HG03469 (cell line): Measurements from ENCODE around the gene TPM4.
"Not testable (repeated sequence)": the region's sequence is repeated elsewhere in the genome, so short reads cannot be mapped to it uniquely, and the experiment has no call there.

ENCODE experiments used
- ATAC-seq: cut with Tn5 transposase; IDR thresholded peaks from one replicate; pipeline ENCODE4 v1.9.1; 2021; ENCODE audit warnings: mild to moderate bottlenecking, moderate library complexity, moderate number of reproducible peaks; ENCODE audit not compliant: unreplicated experiment

TPM4 gene

DNA sequence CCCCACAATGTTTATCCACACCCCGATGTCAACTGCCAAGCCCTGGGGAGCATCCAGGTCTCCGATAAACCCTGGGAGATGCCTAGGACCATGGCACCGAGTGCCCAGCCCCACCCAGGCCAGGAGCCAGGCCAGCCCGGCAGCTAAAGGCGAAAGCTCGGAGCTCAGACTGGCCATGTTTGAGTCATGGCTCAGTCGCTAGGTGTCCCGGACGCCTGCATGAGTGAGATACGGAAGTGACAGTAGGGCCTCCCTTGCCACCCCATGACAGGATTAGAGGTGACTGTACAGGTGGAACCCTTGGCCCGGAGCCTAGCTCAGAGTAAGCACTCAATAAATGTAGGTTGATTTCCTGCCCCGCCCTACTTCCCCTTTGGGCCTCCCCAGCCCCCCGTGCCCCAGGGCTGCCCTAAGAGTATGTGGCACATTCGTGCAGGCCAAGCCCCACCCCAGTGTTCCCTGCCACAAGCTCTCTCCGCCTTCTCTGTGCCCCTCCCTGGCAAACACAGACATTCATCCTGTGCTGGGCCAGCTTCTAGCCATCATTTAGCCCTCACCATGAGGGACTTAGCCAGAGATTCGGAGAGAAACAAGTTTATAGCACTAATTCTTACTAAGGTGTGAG lies 5.8 kb upstream of the TPM4 start:
- ATAC-seq, result peak; percentile 45

DNA sequence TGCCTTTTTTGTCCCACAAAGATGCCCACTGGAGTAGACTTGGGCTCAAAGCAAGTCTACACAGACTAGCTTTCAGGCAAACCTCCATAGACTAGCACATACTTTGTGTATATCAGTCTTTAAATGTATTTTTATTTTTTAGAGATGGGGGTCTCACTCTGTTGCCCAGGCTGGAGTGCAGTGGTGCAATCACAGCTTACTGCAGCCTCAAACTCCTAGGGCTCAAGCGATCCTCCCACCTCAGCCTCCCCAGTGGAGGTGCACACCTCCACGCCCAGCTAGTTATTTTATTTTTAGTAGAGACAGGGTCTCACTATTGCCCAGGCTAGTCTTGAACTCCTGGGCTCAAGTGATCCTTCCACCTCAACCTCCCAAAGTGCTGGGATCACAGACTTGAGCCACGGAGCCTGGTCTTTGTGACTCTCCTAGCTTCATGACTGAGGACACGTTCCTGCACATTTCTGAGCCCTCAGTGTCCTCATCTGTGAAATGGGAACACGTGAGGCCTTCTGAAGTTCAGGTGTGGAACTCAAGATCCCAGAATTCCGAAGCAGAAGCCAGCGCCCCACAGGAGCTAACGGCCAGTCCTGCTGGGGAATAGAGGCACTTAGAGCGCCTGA lies 5.1 kb upstream of the TPM4 start:
- ATAC-seq, result no peak

DNA sequence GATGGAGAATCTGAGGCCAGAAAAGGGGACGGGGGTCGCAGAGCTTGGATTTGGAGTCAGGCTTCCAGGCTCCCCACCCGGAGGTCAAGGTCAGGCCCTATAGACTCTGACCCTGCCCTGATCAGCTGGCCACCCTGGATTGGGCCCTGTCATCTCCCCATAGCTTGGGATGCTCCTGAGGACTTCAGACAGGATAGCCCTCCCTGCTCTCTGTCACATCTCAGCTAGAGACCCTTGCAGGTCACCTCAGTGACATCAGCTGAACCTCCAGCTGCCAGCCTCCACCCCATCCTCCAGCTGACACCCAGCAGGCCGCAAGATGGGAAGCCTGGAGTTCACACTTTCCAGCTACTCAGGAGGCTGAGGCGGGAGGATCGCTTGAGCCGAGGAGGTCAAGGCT lies 2.8 kb upstream of the TPM4 start:
- no peak for ATAC-seq

DNA sequence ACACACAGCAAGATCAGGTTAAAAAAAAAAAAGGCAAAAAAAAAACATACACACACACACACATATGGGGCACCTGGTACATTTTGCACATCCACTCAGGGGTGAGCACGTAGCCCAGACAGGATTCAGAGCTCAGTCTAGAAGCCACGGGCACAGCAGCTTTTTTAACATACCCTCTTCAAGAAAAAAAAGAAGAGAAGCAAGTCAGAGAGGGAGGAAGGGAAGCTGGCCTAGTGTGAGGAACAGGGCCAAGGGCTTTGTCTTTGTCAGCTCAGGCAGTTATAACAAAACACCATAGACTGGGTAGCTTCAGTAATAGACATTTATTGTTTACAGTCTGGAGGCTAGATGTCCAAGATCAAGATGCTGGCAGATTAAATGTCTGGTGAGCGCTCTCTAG lies 2.3 kb upstream of the TPM4 start:
- no peak for ATAC-seq

DNA sequence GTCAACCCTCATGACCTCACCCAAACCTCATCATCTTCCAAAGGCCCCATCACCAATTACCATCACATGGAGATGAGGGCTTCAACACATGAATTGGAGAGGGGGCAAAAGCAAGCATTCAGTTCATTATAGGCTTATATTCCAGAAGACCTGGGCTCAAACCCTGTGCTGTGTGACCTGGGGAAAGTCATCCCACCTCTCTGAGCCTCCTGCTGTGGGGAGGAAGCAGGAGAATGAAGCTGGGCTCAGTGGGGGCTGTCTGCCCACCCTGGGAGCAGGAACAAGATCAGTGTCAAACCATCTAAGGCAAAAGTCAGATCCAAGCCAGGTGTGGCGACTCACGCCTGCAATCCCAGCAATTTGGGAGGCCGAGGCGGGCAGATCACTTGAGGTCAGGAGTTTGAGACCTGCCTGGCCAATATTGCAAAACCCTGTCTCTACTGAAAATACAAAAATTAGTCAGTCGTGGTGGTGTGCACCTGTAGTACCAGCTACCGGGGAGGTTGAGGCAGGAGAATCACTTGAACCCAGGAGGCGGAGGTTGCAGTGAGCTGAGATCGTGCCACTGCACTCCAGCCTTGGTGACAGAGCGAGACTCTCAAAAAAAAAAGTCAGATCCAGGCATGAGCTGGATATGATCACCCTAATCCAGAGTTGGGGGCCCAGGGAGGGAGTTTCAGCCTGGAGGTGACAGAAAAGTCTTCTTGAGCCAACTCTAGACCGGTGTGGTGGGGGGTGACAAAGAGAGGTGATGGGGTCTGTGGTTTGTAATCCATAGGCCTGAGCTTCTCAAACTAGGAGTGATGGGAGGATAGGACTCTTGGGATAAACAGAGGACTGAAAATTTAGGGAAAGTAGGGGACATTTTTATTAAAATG lies 1.6 kb upstream of the TPM4 start:
- no peak for ATAC-seq

DNA sequence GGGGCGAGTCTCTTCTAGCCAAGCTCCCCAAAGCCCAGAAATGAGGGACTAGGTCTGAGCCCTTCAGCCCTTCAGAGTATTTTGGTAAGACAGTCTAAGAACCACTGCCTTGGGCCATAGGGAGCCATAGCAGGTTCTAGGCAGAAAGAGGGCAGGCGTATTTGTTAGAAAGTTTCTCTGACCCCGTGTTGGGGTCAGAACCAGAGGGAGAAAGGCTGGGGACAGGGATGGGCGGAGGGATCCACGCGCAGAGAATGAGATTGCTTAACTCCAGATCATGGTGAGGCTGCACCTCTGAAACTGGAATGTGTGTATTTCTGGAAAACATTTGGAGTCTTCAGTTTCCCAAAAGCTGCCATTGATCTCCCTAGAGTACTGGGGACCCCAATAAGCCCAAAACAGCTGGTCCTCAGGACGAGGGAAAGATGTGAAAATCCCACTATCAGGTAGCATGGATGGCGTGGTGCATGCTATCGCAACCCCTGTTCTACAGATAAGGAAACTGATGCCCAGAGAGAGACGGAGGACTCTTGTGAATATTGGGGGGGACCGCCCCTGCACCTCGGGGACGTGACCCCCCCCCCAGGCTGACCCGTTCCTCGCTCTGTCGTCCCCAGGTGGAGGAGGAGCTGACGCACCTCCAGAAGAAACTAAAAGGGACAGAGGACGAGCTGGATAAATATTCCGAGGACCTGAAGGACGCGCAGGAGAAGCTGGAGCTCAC lies 703 bp upstream of the TPM4 start:
- no peak for ATAC-seq

DNA sequence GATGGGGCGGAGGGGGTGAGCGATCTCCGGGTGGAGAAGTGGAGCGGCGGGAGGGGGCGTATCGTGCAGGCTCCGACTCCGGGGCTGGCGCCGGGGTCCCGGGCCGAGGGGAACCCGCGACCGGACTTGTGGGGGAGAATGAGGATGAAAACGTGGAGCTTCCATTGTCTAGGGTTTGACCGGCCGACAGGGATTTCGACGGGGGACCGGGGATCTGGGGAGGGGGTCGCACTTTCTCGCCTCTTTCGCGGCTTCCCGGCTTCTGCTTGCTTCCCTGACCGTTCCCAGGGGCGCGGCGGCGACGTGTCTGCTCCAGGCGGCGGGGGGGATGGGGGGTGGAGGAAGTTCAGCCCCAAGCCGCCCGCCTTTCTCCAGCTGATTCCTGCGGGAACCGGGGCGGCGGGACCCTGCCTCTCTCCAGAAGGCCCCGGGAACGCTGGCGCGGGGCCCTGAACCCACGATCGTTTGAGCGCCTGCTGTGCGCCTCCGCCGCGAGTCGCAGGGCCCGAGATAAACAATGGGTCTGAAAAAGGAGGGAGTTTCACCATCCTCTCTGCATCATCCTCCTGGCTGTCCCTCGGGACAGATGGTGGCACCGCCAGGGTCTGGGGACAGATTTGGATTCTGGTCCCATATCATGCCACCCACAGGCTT lies 790 bp downstream of the TPM4 start:
- ATAC-seq, result no peak

DNA sequence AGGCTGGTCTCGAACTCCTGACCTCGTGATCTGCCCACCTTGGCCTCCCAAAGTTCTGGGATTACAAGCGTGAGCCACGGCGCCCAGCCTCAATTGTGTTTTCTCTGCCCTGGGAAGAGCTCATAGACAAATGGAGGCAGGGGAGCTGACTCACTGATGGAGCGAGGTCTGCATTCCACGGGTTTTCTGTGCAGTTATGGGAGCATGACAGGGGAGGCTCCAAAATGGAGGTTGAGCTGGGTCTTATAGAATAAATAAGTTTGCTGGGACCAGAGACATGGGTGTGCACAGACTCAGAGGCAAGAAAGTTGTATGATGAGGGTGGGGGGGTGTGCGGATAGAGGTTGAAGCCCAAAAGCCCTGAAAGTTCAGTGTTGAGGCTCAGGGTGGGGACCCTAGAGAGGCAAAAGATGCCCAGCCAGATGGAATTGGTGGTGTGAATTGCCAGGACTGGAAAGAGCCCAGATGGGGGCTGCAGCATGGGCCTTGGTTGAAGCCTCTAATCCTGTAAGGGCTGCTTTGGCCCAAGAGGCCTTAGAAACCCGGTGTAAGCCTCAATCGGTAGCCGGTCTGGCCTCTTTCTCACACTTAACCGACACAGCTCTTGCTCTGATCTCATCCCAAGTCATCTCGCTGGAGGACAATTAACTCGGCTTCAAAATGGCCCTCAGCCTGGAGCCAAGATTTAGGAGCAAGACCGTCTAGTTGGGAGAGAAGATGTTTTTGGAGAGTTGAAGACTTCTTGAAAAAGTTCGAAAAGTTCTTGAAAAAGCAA lies 1.9 kb downstream of the TPM4 start:
- no peak for ATAC-seq

DNA sequence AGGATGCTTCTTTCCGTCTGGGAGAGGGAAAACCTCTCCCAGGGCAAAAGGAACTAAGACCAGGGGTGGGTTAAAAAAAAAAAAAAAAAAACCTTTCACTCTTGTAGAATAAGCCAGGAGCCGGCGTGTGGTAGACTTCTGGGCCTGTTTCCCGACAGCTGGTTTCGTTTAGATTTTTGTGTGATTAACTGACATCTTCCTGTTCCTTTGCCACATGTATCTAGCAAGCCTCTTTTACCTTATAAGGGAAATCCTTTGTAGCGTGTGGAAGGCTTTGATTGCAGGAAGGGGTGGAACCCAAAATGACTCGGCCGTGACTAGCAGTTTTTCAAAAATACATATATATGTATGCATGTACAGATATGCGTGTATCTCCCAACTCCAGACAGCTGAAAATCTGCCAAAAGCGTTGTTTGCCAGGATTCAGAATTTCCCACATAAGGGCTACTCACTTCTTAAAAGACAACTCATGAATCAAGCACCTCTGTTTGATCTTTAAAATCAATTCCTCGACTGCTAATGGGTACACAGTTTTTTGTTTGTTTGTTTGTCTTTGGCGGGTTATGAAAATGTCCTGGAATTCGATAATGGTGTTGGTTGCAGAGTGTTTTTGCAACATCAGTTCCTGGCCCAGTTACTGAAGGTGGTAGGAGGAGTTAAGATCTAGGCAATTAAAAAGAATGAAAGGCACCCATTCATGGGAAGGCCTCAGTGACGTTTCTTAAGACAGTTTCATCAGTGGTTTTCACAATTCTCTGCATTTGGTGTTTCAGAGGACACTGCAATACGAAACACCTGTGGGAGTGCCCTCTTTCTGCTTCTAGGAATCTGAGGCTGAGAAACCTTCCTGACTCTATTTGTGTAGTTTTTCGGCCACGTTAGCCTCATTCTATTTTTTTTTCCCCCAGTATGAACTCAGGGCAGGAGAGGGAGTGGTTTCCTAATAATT lies 2.7 kb downstream of the TPM4 start:
- peak; percentile 29 for ATAC-seq

DNA sequence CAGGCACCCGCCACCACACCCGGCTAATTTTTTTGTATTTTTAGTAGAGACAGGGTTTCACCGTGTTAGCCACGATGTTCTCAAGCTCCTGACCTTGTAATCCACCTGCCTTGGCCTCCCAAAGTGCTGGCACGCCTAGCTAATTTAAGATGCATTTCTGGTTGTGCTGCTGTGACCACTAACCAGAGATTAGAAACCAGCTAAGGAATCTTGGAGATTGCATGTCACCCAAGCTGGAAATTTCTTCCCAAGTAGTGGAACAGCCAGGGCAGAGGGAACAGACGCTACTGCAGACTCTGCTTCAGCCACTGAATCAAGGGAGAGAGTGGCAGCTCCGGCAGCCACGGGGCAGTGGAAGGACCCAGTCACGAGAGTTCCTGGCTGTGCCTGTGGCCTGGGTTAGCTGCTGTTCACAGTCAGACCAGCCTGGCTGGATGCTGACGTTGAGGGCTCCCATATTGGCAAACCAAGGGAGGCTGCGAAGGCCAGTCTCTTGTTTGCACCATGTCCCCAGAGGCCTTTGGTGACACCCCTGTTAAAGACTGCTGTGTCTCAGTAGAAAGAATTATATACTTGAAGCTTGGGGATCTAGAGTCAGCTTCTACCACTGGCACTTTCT lies 7.9 kb downstream of the TPM4 start:
- no peak for ATAC-seq

DNA sequence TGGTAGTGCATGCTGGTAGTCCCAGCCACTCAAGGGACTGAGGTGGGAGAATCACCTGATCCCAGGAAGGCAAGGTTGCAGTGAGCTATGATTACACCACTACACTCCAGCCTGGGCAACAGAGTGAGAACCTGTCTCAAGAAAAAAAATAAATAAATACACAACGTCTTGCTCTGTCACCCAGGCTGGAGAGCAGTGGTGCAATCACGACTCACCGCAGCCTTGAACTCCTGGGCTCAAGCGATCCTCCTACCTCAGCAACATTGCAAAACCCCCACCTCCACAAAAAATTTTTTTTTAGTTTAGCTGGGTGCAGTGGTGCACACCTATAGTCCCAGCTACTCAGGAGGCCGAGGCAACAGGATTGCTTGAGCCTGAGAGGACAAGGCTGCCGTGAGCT lies 8.8 kb downstream of the TPM4 start:
- no peak for ATAC-seq

DNA sequence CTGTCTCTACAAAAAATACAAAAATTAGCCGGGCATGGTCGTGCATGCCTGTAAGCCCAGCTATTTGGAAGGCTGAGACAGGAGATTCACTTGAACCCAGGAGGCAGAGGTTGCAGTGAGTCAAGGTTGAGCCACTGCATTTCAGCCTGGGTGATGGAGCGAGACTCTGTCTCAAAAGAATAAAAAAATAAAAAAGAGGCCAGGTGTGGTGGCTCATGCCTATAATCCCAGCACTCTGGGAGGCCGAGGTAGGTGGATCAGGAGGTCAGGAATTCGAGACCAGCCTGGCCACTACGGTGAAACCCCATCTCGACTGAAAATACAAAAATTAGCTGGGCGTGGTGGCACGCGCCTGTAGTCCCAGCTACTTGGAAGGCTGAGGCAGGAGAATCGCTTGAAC lies 11.1 kb downstream of the TPM4 start:
- not testable (repeated sequence) for ATAC-seq

DNA sequence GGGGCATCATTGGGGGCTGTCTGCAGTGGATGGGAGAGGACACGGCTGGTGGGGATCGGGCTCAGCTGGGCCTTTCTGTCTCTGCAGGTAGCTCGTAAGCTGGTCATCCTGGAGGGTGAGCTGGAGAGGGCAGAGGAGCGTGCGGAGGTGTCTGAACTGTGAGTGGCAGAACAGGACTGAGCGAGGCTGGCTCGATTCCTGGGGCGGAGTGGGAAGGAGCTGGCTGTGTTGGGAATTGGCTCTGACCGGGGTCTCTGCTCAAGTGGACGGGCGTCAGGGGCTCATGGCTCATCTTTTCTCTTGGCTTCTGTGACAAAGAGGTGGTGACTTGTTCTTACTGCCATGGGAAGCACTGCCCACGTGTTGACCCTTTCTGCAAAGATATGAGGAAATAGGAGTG lies 11.6 kb downstream of the TPM4 start:
- ATAC-seq, result no peak

DNA sequence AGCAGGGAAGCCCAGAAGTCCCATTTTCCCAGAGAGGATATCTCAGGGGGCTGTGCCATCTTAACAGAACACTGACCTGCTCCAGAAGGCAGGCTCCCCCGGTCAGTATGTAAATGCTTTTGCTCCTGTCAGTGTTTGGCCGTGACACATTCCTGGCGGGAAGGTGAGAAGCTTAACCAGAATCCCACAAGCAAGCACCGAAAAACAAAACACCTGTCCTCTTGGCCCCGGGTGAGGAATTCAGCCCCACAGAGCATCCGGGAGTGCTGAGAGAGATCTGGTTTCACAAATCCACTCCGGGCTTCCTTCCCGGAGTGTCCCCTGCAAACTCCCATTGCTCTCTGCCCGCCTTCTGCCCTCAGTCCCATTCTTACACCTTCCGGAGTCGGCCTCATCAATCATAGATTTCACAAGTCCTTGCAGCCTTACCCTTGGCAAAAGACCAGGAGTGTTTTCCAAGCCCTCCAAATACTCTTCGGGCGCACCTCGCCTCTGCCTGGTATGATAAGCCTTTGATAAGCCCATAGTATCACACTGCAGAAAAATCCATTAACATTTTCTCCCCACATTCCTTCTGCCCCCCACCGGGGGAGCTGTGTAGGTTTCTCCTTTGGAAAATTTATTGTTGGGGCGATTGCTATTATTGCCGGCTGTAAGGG lies 12.2 kb downstream of the TPM4 start:
- no peak for ATAC-seq

DNA sequence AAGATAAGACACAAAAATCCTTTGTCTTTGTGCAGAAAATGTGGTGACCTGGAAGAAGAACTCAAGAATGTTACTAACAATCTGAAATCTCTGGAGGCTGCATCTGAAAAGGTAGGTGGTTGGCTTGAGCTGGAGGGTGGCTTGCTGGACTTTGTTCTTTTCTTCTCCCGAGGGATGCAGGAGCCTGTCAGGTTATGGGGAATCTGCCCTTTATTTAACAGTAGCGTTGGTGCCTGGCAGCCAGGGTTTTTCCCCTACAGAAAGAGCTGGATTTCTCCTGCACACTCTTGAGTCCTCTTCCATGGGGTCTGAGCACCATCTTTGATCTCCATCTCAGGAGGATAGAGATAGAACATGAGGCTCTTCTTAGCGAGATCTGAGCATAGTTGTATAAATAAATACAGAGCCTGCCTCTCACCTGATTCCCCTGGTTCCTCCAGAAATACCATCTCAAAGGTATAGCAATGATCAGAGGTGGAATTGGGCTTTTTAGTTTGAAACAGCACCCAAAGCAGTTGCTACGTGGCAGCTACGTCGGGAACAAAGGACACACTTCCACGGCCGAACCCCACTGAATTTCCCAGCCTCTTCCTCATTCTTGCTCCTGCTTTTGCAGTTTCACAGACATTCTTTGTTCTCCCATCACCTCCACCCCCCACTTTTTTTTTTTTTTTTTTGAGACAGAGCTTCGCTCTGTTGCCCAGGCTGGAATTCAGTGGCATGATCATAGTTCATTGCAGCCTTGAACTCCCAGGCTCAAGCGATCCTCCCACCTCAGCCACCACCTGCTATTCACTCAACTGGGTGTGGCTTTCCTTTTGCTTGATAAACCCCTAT lies 12.9 kb downstream of the TPM4 start:
- ATAC-seq, result no peak

DNA sequence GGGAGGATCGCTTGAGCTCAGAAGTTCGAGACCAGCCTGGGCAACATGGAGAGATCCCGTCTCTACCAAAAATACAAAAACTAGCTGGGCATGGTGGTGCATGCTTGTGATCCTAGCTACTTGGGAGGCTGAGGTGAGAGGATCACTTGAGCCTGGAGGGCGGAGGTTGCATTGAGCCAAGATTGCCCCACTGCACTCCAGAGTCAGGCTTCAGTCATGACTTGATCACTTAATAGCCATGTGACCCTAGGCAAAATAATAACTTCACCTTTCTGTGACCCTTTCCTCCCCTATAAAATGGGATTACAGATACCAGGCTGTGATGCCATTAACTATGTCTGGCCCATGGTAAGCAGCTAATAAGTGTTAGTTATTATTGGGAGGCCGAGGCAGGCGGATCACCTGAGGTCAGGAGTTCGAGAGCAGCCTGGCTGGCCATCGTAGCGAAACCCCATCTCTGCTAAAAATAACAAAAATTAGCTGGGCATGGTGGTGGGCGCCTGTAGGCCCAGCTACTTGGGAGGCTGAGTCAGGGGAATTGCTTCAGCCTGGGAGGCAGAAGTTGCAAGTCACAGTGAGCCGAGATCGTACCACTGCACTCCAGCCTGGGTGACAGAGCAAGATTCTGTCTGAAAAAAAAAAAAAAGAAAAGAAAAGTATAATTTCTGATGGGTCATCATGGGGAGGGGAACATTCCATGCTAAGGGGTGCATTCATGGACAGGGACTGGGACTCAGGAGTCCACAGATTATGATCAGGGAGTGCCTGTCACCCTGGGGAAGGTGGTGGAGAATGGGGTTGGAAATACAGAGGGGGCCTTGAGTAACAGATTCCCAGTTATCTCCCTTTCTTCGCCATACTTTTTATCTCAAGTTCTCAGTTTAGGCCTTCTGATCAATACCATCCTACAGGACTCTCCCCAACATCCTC lies 15.5 kb downstream of the TPM4 start:
- no peak for ATAC-seq
